GDM1 (cell line): Measurements from ENCODE around the gene ITGB2.
"Not testable (repeated sequence)": the region's sequence is repeated elsewhere in the genome, so short reads cannot be mapped to it uniquely, and the experiment has no call there.

Experiments
- DNase-seq: peaks from one replicate; lab custom pipeline; 2025; lab: John Stamatoyannopoulos, UW

Gene ITGB2

DNA sequence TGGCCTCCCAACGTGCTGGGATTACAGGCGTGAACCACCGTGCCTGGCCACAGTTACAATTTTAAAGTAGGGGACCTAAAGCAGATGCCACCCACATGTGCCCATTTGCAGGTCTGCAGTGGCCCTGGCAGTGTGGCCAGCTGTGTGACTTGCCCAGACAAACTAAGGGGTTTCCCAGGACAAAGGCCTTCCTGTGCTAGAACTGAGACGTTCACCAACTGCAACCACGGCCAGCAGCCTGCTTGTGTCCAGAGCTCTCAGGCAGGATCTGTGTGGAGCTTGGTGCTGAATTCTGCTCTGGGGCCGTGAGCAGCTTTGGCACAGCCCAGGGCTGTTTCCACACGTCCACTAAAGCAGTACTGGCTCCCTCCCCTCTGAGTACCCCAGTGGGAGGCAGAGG, 36.6 kb downstream of the ITGB2 start:
- no peak for DNase-seq

DNA sequence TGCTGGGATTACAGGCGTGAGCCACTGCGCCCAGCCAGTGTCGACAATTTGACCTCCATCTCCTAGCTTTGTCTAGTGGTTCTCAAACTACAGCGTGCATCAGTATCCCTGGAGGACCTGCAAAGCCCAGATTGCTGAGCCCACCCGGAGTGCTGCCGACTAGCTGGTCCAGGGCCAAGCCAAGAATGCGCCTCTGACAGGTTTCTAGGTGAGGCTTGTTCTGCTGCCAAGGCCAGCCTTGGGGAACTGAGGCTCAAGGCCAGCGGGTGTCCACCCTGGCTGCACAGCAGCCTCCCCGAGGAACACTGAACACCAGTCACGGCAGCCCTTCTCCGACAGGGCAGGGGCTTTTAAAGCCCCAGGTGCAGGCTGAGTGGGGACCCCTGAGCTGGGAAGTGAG, 37.4 kb downstream of the ITGB2 start:
- DNase-seq = no peak

DNA sequence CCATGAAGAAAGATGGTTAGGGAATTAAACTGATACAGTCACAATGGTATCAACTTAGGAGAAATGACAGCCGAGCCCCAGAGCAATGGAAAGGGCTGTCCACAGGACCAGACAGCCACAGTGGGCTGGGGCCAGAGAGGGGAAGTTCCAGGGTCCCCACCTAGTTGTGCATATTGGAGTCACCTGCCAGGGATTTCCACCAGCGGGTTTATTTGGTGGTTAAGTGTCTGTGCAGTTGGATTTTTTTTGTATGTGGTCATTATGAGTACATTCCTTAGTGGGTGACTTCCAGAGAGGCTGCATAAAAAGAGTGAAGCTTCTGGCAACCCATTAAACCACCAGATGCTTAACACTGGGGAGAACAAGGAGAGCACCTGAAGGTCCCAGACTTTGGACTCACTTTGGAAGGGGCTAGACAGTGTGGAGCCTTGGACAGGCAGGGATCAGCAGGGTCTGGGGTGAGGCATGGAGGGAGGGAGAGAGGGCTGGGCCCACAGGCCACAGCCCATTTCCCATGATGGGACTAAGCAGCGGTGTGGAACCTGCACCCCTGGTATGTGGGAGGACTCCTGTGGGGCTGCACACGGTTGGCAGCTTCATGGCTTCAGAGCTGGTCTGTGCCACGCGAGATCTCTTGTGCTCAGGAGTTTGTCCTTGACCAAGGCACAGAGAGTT, 39.4 kb downstream of the ITGB2 start:
- DNase-seq = peak; percentile 71

DNA sequence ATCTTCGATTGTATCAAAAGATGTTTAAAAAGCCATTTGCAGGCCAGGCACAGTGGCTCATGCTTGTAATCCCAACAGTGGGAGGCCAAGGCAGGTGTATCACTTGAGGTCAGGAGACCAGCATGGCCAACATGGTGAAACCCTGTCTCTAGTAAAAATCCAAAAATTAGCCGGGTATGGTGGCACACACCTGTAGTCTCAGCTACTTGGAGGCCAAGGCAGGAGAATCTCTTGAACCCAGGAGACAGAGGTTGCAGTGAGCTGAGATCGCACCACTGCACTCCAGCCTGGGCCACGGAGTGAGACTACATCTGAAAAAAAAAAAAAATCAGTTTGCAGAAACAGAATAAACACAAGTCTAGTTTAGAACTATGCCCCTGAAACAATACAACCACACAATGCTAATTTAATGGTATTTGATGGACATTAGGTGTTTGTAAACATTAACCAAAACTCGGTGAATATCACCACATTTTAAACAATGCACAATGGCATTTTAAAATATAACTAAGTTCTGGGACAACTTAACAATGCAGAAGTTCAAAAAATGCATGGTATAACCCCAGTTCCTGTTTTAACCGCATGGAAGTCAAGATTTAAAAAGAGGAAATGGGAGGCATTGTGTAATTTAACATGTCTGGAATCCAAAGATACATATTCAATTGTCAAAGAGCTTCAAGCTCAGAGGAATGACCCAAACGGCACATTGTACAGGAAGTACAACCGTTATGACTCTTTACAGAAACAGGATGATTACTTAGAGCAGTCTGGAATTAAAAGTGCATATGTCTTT, 40.1 kb downstream of the ITGB2 start:
- peak; percentile 85 for DNase-seq

DNA sequence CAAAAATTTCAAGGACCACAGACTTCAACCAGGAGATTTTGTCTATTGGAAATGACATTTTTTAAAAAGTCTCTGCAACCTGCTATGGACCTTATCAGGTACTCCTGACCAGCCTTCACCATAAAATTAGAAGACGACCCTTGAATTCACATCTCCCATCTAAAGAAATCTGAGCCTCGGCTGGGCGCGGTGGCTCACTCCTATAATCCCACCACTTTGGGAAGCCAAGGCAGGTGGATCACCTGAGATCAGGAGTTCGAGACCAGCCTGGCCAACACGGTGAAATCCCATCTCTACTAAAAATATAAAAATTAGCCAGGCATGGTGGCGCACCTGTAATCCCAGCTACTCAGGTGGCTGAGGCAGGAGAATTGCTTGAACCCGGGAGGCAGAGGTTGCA, 41.5 kb downstream of the ITGB2 start:
- not testable (repeated sequence) for DNase-seq

DNA sequence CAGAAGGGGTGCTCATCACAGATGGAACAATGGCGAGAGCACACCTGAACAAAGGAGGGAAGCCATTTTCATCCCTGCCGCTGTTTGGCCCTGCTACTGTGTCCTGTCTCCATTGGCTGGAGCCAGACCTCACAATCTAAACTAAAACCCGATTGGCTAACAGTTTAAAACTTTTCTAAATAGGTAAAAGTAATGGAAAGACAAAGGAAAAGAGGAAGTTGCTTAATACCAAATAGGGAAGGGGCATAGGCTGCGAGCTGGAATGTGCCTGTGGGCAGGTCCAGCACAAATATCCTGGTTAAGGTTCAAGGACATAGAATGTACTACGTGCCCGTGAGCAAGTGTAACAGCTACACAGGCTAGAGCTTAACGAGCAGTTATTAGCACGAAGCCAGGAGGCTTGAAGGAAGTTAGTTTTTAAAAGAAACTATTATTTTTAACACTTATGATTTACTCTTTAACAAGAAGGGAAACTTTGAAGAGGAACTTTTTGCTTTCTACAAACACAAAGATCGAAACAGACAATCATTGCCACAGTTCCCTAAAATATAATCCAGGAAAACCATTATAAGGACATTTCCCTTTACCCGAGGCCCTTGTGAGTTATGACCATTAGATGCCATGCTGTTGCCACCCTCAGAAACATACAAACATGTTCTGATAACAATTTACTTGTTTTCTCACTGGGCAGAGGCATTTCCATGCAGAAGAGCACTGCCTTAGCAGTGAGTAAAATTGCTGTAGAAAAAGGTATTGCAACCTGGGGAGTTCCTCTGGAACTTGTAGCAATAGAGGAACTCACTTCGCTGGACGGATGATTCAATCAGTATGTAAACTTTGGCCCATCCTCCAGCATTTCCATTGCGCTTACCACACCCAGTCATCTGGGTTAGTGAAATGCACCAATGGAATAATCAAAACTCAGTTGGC, 42.4 kb downstream of the ITGB2 start:
- peak; percentile 40 for DNase-seq

DNA sequence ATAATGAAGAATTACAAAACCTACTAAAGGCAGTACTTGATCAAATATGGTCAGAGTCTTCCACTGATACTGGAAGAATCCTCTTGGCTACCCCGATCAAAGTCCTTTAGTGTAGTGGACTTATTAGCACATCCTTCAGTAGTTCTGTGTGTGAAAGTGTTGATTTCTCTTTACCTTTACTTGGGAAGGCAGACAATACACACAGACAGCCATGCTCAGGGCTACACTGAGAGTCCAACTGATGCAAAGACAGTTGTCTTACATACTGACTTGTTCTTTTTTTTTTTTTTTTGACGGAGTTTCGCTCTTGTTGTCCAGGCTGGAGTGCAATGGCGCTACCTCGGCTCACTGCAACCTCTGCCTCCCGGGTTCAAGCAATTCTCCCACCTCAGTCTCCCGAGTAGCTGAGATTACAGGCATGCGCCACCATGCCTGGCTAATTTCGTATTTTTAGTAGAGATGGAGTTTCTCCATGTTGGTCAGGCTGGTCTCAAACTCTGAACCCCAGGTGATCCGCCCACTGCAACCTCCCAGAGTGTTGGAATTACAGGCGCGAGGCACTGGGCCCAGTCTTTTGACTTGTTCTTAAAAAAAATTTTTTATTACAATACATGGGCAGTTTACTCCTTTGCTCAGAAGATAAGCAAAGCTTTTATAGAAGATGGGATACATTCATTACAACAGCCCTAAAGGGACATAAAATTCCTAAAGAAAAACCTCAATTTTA, 43.7 kb downstream of the ITGB2 start:
- DNase-seq = no peak

DNA sequence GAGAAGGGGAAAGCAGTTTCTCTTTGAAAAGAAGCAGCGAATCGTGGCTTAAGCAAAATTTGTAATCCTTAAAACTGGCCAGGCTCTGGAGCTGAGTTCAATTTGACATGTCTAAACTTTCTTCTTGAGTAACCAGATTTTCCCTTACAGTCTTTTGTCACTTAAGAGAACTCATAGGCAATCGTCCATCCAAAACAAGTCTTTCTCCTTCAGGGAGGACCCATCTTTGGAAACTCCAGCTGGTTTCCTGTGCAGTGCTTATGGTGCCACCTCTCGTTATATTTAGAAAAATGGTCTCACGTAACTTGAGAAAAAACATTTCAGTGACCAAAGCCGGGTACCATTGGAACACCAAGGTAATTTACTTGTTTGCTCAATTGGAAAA, 45.4 kb downstream of the ITGB2 start:
- DNase-seq = no peak

DNA sequence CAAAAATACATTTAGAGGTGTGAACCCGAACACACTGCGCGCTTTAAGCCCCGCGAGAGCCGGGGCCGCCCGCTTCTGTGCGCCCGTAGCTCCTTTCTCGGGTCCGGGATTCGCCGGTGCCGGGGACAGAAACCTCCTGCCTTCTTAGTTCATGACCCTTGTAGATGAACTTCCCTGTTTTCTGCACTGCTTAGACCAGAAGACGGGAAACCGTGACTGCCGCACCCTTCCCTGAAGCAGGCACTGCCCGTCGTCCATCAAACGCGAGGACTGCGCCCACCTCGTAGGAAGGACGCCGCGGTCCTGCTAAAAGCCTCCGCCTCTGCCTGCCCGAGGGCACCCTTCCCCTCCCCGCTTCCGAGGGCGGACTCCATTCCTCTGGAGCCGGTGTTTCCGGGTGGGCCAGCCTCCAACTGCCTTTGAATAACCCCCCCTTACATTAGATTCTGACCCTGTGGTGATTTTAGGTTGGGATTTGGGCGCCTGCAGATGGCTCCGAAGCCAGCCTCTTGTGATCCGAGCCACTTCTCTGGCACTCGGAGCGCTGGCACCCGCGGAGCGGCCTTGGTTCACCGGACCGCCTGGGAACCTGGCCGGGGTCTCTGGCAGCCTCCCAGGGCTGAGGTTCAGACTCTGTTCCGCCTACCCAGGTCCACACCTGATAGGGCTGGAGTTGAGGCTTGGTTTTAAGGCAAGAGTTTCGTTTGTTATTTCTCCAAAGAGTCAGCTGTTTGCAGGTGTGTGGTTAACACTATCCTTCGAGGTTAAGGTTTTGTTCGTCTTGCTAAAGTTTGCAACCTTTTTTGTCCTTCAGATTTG, 46.0 kb downstream of the ITGB2 start:
- DNase-seq = peak; percentile 56

DNA sequence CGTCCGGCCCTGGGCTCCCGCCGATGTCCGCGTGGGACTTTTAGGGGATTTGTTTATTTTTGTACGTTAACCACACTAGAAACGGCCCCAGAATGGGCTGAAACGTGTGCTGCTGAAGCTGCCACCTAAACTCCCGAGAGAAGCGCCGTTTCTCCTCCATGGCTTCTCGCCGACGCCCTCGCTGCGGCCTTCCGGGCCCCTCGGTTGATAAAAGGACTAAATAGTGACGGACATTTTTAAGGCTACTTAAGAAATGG, 46.5 kb downstream of the ITGB2 start:
- no peak for DNase-seq

DNA sequence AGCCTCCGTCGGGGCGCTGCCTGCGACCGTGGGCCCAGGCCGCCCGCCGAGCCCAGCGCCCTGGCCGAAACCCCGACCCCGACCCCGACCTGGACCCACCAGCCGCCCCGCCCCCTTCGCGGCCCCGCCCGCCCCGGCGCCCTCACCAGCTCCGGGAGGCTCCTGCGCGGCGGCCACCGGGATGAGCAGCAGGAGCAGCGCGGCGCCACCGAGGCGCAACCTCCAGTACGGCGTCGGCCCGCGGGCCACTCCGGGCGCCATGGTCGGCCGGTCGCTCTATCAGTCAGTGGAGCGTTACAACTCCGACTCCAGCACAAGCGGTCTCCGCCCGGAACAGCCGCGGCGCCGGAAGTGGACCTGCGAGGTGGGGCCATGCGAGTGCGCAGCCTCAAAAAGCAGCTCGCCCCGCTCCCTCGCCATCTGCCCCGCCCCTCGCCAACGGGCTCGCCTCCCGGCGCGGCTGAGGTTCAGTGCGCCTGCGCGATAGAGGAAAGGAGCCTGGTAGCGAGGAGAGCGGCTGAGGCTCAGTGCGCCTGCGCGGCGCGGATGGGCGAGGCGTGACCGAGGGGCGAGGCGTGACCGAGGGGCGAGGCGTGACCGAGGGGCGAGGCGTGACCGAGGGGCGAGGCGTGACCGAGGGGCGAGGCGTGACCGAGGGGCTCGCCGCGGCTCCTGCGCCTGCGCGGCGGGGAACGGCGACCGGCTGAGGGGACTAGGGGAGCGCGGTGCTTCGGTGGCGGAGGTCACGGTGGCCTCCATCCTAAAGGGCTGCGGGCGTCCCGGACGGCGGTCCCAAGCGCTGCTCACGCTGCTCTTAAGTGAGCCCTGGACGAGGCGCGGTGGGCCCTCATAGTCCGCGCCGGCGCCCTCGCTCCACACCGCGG, 47.1 kb downstream of the ITGB2 start, which contains the start of gene PTTG1IP:
Gene PTTG1IP (minus strand): TSS at position 335 of the 884 bp plus-strand sequence. CDS start 74 bp downstream, at position 261.
- peak; percentile 99 for DNase-seq

DNA sequence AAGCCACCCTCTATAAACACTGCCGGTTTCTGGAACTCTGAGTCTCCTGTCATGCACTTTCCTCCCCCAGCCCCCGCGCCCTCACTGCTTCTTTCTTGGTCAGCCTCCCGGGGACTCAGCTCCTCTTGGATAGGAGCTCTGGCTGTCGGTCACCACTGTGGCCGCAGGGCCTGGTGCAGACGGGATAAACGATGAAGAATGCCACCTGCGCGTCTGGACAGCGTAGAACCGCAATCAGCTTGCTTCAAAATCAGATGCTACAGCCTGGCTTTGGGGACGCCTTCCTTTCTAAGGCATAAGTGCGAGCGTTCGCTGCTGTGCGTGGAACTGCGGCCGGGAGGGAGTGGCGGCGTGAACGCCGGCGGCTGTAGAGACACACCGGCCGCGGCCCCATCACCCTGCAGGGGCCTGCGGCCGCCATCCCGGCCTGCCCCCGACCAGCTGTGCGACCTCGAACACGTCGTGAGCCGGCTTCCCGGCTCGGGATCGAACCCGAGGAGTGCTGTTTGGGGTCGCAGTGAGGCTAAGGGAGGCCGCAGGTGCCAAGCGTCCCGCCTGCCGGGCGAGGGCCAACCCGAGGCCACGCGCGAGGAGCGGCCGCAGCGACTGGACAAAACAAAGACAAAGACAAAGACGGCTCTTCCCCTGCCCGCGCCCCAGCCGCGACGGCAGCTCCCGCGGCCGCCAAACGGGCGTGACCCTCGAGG, 47.9 kb downstream of the ITGB2 start:
- DNase-seq = no peak

DNA sequence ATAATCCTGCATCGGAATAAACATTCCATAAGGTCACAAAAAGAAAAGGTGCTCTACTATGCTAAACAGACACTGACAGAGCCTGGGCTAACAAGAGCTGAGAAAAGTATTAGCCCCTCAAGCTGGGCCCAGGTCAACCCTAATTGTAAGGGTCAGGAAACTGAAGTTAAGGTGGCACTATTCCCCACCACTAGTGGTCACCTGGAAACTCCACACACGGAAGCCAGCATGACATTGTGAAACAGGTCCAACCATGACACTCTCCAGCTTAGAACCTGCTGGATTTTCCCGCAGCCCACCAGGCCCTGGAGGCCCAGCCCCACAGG, 48.4 kb downstream of the ITGB2 start:
- no peak for DNase-seq

DNA sequence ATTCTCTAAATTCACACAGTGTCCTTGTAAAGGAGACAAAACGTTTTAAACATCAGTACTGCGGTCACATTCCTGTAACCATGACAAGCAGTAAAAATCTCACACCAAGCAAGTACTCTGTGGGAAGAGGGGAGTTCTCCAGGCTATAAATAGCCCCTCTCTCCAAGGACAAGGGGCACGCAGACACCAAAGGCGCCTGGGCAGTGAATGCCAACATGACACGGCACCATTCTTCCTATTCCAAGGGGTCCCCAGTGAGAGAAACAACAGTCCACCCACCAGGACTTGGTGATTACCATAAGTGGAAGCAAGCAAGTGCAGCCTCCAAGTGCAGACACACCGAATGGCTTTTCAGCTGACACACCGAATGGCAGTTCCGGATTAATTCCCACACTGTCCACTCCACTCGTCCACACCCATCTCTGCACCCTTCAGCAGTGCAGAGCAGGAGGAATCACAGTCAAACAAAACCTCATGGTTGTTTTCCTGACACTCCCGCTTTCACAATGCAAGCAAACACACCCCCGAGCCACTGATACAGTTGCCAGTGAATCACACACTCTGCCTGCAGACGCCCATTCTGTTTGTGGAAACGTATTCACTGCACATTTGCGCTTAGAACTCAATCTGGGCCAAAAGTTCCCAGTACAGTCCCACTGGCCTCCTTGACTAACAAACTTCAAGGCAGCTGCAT, 49.0 kb downstream of the ITGB2 start:
- no peak for DNase-seq

DNA sequence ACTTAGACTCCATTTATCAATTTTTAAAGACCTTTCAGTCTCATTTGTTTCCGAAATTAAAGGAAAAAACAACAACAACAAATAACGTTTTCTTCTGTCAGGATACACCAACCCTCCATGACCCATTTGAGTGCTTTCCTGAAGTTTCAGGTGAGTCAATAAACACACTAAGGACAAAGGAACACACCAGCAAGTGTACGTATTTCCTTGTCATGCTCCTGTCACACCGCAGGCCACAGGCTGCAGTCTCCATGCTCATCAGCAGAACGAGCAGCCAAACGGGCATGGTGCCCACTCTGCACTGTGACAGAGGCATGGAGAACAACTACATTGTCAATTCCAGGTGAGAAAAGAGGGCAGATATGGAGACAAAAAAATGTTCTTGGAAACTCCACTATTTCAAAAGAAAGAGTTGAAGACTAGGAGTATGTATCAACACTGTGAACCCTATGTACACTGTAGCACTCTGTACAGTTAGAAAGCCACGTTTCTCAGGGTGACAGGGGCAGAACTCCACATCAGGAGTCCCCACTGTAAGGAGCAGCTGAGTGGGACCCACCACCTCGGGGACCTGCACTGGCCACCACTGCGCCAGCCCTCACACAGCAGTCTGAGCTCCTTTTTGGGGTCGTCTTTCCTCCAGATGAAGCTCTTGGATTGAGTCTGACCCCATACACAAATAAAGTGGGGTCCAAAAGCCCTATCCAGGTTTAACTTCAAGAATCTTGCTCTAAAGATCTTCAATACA, 49.8 kb downstream of the ITGB2 start:
- DNase-seq = no peak

DNA sequence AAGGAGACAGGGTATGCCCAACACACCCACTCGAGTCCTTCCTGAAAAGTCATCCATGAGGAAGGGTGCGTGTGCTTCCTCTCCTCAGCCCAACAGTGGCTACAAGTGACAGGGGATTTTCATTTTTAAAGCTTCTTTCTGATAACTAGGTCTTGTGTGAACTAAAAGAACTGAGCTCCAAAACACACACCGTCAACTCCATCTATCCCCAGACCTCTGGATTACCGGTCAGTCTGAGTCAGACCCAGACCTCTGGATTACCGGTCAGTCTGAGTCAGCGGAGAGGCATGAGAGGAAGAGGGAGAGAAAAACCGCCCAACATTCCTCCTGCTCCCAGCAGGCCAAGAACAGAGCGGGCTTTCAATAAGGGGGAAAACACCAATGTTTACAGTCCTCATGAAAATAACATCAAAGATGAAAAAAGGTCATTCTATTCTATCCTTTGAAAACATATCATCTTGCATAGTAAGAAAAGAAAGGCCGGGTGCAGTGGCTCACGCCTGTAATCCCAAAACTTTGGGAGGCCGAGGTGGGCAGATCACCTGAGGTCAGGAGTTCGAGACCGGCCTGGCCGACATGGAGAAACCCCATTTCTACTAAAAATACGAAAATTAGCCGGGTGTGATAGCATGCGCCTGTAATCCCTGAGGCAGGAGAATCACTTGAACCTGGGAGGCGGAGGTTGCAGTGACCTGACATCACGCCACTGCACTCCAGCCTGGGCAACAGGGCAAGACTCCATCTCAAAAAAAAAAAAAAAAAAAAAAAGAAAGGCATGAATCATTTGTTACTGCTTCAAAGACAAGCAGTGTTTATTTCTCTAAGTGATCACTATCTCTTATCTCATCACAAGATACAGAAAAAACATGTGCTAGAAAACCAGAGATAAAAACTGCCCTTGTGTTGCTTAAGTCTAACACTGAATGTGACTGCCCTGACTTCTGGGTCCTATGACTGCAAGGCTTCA, 50.6 kb downstream of the ITGB2 start:
- no peak for DNase-seq

DNA sequence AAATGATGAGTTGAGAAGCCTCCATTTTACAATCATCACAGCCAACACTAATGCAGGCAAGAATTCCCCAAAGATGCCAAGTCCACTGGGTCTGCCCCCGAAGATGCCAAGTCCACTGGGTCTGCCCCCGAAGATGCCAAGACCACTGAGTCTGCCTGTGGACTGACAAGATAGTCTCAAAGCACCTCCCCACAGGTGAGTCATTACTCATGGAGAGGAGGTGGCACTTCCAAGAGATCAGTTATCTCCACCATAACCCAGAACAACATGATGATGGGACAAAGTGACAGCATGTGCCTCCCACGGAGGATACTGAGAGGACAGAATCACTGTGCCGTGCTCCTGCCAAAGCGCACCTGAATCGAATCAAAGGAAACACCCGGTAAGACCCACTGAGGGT, 52.0 kb downstream of the ITGB2 start:
- DNase-seq = no peak
